HK-2 (cell line): Measurements from ENCODE around the gene ANKRD28.
"Not testable (repeated sequence)": the region's sequence is repeated elsewhere in the genome, so short reads cannot be mapped to it uniquely, and the experiment has no call there.

Experiments
- DNase-seq: peaks from one replicate; pipeline ENCODE4 v3.0.0-alpha.2; 2018; ENCODE audit not compliant: unreplicated experiment

The ANKRD28 gene

DNA sequence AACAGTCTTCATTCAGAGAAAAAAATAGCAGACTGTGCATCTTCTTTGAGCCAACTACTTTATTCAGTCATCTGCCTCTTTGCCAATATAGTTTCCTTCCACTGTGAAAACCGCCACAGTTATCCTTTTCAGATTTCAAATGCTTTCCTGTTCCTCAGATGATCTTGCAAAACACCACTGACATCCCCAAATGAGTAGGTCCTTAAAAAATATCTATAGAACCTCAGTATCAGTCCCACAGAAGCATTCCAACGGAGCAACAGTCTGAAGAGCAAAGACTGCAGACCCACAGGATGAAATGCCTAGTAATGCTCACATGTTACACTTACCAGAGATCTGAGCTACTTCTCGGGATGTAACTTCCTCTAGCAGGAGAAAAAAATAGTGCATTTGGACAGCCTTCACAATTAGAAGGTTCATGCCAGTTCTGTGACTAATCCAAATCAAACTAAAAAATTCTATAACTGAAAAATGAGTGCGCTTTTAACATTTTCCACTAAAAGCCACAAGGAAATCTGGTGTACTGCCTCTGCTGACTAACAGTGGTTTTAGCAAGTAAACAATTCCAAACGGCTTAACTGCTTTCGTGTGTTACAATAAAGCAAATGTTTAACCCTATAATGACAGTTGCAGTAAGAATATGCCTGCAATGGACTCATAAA lies at the start of gene ANKRD28:
TSS of gene ANKRD28 (minus strand) at position 338 of the 662 bp plus-strand sequence. CDS start 1,458 bp downstream, outside the sequence.
- DNase-seq, result peak; percentile 27

- DNase-seq, result no peak
Observed at GRCh38 chr3:15847239-15847638, 49.5 kb upstream of the ANKRD28 start.

GRCh38 chr3:15846606-15847005 lies 48.8 kb upstream of the ANKRD28 start:
- no peak for DNase-seq

DNA sequence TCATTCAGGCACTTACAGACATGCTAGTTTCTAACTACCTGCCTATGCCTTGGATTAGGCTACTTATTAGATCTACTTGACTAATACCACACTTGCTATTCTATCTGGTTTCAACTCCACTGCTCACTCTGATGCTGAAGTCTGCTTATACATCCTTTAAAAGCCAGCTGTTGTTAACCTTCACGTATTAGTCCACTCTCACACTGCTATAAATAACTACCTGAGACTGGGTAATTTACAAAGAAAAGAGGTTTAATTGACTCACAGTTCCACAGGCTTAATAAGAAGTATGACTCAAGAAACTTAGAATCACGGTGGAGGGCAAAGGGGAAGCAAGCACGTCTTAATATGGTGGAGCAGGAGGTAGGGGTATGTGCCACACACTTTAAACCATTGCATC lies 47.7 kb upstream of the ANKRD28 start:
- DNase-seq, result no peak

GRCh38 chr3:15844889-15845288 lies 47.1 kb upstream of the ANKRD28 start:
- no peak for DNase-seq

GRCh38 chr3:15841091-15841973 lies 43.6 kb upstream of the ANKRD28 start:
- not testable (repeated sequence) for DNase-seq

- no peak for DNase-seq
Observed at GRCh38 chr3:15839568-15839967, 41.8 kb upstream of the ANKRD28 start.

GRCh38 chr3:15831927-15832326 lies 34.1 kb upstream of the ANKRD28 start:
- no peak for DNase-seq

GRCh38 chr3:15825016-15825415 lies 27.2 kb upstream of the ANKRD28 start:
- no peak for DNase-seq

DNA sequence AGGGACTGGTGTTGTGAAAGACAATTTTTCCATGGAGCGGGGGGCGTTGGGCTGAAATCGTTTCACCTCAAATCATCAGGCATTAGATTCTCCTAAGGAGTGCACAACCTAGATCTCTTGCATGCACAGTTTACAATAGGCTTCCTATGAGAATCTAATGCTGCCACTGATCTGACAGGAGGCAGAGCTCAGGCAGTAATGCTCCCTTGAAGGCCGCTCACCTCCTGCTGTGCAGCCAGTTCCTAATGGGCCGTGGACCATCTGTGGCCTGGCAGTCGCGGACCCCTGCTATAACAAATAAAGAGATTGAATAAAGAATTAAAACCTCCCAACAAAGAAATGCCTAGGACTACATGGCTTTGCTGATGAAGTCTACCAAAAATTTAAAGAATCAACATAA lies 25.3 kb upstream of the ANKRD28 start:
- no peak for DNase-seq

GRCh38 chr3:15822281-15822680 lies 24.5 kb upstream of the ANKRD28 start:
- DNase-seq, result no peak

- no peak for DNase-seq
Observed at GRCh38 chr3:15820911-15821310, 23.1 kb upstream of the ANKRD28 start.

- no peak for DNase-seq
Observed at GRCh38 chr3:15819576-15819975, 21.8 kb upstream of the ANKRD28 start.

- no peak for DNase-seq
Observed at GRCh38 chr3:15819043-15819442, 21.3 kb upstream of the ANKRD28 start.

GRCh38 chr3:15815696-15816095 lies 17.9 kb upstream of the ANKRD28 start:
- no peak for DNase-seq

GRCh38 chr3:15813079-15813478 lies 15.3 kb upstream of the ANKRD28 start:
- DNase-seq, result not testable (repeated sequence)

- no peak for DNase-seq
Observed at GRCh38 chr3:15812183-15812582, 14.4 kb upstream of the ANKRD28 start.

DNA sequence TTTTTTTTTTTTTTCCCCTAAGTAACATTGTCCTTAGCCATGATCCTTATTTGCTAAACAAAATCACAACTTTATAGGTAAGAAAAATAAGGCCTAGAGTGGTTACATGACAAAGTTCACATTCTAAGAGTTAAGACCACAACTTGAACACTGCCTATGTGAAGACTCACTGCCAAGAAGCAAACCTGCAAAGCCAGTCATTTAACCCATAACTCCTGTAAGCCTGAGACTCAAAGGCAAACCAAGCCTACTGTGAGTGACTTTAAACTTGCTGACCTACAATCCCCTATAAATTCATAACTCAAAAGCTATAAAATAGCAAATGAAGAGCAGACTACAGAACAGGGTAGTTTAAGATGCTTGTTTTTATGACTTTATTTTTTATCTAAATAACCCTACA lies 12.9 kb upstream of the ANKRD28 start:
- no peak for DNase-seq

DNA sequence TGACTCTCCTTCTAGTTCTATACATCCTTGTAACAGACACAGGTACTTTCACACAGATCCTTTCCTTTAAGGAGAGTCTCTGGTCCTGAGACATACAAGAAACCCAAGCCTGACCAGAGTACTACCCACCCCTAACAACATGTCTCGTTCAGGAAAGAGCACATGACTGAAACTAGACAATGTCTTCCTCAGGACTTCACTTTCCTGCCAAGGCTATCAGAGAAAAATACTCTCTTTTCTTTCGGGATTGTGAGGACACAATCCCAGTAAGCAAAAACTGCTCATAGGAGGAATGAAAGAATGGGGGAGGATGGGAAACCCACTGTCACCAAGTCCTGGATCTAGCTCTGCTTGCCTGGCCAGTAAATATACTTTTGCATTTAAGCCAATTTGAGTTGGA lies 11.5 kb upstream of the ANKRD28 start:
- no peak for DNase-seq

GRCh38 chr3:15808679-15809310 lies 11.0 kb upstream of the ANKRD28 start:
- DNase-seq, result no peak

DNA sequence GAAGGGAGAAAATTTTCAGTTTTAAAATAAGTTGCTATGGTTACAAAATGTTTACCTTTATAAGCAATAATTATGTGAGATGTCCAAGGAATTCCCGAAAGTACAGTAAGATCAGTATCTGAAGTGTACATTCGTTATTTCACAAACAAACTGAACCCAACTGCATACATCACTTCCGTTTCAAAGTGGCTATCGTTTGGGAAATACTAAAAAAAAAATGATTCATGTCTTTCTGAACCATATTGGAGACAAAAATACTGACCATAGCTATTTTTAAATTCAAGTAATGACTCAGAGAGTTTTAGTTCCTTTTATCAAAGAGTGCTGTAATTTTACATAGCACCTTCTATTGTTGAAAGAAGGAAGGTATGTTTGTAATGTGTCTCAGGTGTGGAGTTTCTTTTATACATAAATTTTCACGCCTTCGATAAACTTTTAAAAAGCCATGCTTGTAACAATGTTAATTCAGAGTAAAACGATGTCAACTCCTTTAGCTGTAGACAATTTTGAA lies 8.0 kb upstream of the ANKRD28 start:
- DNase-seq, result no peak

- no peak for DNase-seq
Observed at GRCh38 chr3:15804553-15805095, 6.8 kb upstream of the ANKRD28 start.
